SIG-M5 treated with dmso at 0.1 percent for 504 hours (cell line): ENCODE results near the gene TBXA2R.

ENCODE experiments used
- DNase-seq: peaks from one replicate; lab custom pipeline; 2025; ENCODE audit not compliant: unreplicated experiment; lab: John Stamatoyannopoulos, UW

TBXA2R gene

GRCh38 chr19:3620817-3621547 lies 14.3 kb upstream of the TBXA2R start:
- no peak for DNase-seq

DNA sequence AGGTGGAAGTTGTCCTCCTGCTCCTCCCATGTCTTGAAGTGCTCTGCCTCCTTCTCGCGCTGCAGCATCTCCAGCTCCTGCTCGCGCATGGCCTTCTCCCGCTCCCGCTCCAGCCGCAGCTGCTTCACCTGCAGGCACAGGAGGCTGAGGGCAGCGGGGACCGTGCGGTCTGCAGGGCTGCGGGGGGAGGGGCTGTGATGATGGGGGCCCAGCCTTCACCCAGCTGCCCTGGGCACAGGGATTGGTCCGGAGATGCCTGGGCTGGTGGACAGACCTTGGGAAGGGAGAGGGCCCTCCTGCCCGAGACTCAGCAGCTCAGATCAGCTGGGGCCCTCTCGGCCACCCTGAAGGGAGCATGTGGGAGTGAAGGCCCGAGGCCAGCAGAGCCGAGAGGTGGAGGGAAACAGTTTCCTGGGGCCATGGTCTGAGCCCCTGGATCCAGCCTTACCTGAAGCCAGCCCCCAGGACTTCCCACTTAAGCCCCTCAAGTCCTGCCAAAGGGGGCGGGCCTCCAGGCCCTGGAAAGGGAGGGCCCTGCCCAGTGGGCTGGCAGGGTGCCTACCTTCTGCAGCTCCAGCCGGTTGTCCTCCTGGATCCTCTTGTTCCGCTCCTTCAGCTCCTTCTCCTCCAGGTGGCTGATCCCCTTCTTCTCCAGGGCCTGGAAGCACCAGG lies 13.6 kb upstream of the TBXA2R start:
- DNase-seq = no peak

- DNase-seq = no peak
Measured at GRCh38 chr19:3619631-3620012, 12.9 kb upstream of the TBXA2R start.

- DNase-seq = no peak
Measured at GRCh38 chr19:3618811-3619630, 12.3 kb upstream of the TBXA2R start.

GRCh38 chr19:3618144-3618810 lies 11.6 kb upstream of the TBXA2R start:
- DNase-seq = no peak

DNA sequence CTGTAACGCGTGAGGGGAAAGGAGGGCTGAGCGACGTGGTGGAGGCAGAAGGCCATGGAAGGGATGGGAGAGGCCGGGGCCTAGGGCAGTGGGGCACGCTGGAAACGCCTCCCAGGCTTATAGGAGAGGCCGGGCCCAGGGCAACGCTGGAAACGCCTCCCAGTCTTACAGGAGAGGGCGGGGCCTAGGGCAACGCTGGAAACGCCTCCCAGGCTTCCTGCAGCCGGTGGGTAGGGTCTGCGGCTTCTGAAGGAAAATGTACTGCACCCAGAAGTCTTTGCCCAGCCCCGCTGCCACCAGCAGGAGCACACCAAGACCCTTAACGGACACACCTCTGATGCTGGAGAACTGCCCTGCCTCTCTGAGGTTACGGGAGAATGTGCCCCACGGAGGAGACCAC lies 10.8 kb upstream of the TBXA2R start:
- no peak for DNase-seq

- DNase-seq = no peak
Measured at GRCh38 chr19:3615524-3616135, 9.0 kb upstream of the TBXA2R start.

GRCh38 chr19:3614858-3615505 lies 8.3 kb upstream of the TBXA2R start:
- DNase-seq = no peak

- no peak for DNase-seq
Measured at GRCh38 chr19:3613818-3614661, 7.4 kb upstream of the TBXA2R start.

- no peak for DNase-seq
Measured at GRCh38 chr19:3612901-3613741, 6.4 kb upstream of the TBXA2R start.

DNA sequence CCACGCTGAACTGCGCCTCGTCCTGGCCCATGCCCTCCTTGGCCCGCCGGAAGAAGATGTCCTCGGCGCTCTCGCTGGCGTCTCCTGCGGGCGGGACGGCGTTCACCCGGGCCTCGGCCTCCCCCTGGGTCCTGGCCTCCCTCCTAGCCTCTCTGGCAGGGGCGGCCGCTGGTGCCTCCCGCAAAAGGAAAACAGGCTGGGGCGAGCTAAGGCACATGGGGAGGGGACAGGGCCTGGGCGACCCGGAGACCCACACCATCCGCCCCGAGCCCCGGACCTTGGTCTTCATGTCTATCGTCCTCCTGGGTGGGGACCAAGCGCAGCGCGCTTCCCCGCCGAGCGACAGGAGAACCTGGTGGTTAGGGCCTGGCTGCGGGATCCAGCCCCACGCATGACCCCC lies 5.7 kb upstream of the TBXA2R start:
- DNase-seq = no peak

GRCh38 chr19:3611841-3612240 lies 5.2 kb upstream of the TBXA2R start:
- DNase-seq = no peak

DNA sequence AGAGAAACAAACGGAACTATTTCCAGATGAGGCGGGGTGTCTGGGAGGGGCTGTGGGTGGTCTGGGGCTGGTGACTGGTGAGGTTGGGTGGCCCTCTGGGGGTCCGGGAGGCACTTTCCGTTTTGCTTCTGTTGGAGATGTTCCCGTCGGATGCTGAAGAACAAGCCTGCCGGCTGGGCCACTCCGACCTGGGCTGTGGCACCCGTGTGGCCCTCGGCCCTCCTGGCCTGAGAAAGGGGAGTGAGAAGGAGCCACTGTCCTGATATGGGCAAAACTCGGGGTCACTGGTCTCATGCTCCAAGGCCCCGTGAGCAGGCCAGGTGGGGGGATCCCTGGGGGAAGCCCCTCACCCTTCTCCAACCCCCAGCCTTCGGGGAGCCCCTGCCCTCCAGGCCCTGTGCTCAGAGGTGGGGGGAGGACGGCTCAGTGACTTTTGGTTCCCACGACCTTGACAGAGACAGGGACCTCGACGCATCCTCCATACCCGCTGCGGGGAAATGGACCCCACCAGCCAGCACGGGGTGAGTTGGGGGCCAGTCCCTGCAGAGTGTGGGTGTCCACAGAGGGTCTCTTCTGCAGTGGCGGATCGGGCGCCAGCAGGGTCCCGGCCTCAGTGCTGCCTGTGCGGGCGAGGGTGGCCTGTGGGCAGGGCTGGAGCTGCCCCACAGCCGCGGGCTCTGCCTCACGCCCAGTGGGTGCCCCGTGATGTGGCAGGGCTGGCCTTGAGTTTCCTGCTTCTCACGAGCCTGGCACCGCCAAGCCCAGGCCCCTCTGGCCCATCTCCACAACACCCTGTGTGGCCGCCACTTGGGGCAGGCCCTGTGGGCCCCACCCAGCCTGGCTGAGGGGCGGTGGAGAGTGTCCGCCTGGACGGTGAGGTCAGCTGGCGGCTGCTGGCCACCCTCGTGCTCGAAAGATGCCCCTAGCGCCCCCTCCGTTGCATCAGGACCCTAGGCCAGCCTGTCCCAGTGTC lies 4.4 kb upstream of the TBXA2R start:
- DNase-seq = no peak

- no peak for DNase-seq
Measured at GRCh38 chr19:3609779-3610719, 3.4 kb upstream of the TBXA2R start.

DNA sequence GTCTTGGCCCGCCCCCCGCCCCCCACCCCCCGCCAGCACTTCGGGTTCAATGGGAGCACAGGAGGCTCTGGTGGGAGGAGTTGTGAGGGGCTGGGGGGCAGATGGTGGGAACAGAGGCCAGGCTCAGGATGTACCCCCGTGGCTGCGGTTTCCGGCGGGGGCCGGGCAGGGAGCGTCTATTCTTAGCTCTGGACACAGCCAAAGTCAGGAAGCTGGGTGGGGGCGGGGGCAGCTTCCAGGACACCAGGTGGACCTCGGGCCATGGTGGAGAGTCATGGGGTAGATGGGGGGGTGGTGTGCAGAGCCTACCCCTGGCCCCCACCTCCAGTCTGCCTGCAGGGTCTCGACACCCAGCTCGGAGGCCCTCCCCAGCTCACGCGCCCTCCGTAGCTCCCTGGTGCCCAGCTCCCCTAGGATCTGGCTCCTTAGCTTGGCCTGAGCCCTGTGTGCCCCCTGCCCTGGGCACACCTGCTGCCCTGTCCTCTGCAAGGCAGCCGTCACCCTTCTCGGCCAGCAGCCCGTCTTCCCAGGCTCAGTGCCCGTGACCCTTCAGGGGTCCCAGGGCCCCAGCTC lies 2.2 kb upstream of the TBXA2R start:
- no peak for DNase-seq

- DNase-seq = no peak
Measured at GRCh38 chr19:3608079-3608641, 1.5 kb upstream of the TBXA2R start.
